Cardiac fibroblast (primary cell): ENCODE data around the gene EIF5.

Experiments
- DNase-seq, 2 donors: peaks; one replicate each; pipeline versions ENCODE4 v3.0.0 to v3.0.0-alpha.2; 2010; ENCODE audit warnings: low read depth in 2 of 2
- H3K4me3 ChIP-seq, 2 donors: replicated peaks in 1 of 2; 1 replicate in 1 of 2; 2 replicates in 1 of 2; pipeline ENCODE4 v1.5.1; 2011; ENCODE audit warnings: low read depth in 2 of 2, low read length in 2 of 2, mild to moderate bottlenecking in 2 of 2, moderate library complexity in 1 of 2
- TF ChIP-seq, protein P1 (sequence below): IDR thresholded peaks from one replicate; pipeline ENCODE4 v1.5.1; 2011; ENCODE audit warnings: low read depth, mild to moderate bottlenecking, low read length, inconsistent platforms

The EIF5 gene

DNA sequence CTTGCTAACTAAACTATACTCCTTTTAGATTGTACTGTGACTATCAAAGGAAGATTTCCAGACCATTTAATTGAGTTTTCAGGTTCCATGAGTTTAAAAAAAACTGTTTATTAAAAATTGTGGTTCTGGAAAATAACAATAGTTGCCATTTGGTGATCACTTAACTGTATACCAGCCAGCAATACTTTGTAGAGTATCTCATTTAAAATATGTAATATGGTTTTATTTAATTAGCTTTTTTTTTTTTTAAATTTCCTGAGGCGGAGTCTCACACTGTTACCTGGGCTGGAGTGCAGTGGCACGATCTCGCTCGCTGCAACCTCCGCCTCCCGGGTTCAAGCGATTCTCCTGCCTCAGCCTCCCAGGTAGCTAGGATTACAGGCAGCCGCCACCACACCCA is 58.5 kb downstream of the EIF5 start:
- TF ChIP-seq, protein P1, sequence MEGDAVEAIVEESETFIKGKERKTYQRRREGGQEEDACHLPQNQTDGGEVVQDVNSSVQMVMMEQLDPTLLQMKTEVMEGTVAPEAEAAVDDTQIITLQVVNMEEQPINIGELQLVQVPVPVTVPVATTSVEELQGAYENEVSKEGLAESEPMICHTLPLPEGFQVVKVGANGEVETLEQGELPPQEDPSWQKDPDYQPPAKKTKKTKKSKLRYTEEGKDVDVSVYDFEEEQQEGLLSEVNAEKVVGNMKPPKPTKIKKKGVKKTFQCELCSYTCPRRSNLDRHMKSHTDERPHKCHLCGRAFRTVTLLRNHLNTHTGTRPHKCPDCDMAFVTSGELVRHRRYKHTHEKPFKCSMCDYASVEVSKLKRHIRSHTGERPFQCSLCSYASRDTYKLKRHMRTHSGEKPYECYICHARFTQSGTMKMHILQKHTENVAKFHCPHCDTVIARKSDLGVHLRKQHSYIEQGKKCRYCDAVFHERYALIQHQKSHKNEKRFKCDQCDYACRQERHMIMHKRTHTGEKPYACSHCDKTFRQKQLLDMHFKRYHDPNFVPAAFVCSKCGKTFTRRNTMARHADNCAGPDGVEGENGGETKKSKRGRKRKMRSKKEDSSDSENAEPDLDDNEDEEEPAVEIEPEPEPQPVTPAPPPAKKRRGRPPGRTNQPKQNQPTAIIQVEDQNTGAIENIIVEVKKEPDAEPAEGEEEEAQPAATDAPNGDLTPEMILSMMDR = no peak
- H3K4me3 ChIP-seq = no peak overlapping the region
- DNase-seq = no peak

DNA sequence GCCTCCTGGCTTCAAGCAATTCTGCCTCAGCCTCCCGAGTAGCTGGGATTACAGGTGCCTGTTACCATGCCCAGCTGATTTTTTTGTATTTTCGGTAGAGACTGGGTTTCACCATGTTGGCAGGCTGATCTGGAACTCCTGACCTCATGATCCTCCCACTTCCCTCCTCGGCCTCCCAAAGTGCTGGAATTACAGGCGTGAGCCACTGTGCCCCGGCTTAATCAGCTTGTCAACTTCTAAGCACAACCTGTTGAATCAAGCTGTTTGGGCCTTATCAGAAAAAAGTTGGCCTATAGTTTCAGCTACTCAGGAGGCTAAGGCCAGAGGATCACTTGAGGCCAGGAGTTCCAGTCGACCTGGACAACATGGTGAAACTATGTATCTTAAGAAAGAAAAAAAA is 59.0 kb downstream of the EIF5 start:
- H3K4me3 ChIP-seq = no peak overlapping the region
- TF ChIP-seq, protein P1 = no peak
- DNase-seq = no peak

DNA sequence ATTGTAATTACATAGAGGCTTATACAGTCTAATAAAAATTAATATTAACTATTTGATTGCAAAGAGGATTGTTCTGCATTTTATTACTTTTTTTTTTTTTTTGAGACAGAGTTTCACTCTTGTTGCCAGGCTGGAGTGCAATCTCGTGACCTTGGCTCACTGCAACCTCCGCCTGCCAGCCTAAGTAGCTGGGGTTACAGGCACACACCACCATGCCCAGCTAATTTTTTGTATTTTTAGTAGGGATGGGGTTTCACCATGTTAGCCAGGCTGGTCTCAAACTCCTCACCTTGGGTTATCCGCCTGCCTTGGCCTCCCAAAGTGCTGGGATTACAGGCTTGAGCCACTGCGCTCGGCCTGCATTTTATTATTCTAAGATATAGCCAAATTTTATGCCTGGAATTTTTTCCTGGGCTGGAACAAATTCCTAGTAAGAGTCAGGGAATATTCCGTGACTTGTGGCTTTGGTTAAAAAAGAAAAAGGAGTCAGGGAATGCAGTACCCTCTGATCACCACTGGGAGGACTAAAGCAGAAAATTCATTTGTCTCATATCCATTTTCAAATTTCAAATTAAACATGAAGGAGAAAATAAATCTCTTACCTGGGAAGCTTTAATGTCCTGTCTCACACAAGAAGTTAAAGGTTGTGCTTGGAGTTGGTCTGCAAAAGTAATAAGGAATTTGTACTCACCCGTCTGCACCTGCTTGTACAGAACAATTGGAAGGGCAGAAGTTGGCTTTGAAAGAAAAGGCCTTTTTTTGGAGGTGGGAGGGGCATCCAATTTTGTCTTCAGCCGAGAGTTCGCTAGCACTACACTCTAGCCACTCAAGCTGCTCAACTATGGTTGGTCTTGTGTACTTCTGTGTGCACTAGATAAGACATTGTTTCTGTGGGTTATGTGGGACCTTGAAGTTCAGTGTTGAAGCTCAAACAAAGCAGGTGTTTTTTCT is 59.9 kb downstream of the EIF5 start:
- DNase-seq = peak; percentile 62 to 66
- TF ChIP-seq, protein P1 = peak; percentile 82
- no peak overlapping the region for H3K4me3 ChIP-seq
